NCI-H1105 treated with DMSO at 0.1 percent for 48 hours (cell line): ENCODE results near the gene ATP10B.
"Not testable (repeated sequence)": the region's sequence is repeated elsewhere in the genome, so short reads cannot be mapped to it uniquely, and the experiment has no call there.

Experiments used
- DNase-seq: peaks from one replicate; lab custom pipeline; 2025; lab: John Stamatoyannopoulos, UW

The ATP10B gene

DNA sequence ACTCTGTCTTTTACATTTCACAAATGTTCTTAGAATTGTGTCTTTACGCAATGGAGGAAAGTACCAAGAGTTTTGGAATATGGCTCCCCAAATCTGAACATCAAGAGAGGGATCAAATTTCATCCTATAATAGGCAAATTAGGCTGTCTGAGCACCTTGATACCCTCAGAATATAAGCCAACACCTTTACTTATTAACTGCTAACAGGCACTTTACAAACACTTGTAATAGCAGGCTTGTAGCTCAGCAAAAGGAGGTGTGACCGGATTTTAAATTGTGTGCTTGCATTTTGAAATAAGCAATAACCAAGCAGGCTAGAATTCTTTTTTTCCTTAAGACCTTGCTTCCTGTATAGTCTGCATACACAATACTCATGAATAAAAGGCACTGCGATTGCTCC lies 92.0 kb downstream of the ATP10B start:
- no peak for DNase-seq

DNA sequence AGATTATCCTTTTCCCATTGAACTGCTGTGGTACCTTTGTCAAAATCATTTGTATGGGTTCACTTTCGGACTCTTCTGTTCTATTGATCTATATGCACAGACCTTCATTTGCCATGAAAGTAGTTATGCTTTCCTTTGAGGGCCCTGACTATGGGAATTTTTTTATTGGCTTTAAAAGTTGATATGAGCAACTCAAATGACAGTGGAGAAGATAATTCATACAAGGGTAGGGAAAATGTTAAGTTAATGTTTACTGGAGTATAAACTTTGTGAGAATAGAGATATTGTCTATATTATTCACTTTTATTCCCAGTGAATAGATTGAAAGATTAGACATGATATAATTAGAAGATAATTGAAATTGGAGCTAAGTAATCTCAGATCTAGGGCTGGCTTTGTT lies 94.8 kb downstream of the ATP10B start:
- no peak for DNase-seq

DNA sequence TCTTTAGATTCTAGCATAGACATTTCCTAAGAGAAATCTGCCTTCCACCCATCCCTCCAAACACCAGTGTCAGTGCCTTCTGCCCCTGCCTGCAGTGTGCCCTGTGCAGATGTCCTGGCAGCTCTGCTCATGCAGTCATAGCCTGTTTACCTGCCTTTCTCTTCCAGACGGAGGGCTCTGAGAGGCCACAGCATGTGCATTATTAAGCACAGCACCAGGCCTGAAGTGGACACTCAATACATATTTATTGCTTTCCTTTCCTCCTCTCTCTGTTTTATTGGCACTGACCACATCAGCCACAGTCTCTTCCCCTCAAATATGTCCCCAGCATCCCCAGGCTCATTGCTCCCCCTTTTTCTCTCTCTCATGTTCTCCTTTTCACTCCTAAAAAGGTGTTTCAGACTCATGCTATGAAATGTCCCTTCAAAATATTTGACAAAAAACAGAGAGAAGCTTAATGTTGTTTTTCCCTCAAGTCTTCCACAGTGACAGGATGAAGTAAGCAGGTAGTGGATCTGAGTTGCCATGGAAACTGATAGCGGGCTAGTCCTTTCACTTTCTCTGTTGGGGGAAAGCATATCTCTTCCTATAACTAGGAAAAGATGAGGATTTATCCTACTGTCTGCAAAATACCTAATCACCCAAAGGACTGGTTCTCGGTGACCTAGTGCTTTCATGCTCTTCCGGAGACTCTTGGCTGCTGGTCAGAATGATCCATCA lies 100.9 kb downstream of the ATP10B start:
- DNase-seq = no peak

GRCh38 chr5:160749682-160750081 lies 102.3 kb downstream of the ATP10B start:
- DNase-seq = no peak

GRCh38 chr5:160749026-160749425 lies 103.0 kb downstream of the ATP10B start:
- DNase-seq = no peak

- DNase-seq = no peak
Measured at GRCh38 chr5:160747987-160748386, 104.0 kb downstream of the ATP10B start.

DNA sequence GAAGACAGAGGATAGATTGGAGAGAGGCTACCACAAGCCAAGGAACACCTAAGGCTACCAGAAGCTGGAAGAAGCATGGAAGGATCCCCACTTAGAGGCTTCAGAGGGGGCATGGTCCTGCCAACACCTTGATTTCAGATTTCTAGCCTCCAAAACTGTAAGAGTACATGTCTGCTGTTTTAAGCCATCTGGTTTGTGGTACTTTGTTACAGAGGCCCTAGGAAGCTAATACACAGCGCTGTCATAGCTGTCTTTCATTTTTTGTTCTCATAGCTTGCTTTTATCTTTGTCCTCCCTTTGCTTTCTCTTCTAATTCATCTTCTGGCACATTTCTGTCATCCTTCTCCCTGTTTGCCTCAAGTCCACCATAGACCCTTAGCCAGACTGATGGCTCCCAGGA lies 104.5 kb downstream of the ATP10B start:
- DNase-seq = no peak

GRCh38 chr5:160744268-160745101 lies 107.5 kb downstream of the ATP10B start:
- no peak for DNase-seq

- DNase-seq = no peak
Measured at GRCh38 chr5:160743027-160743426, 109.0 kb downstream of the ATP10B start.

DNA sequence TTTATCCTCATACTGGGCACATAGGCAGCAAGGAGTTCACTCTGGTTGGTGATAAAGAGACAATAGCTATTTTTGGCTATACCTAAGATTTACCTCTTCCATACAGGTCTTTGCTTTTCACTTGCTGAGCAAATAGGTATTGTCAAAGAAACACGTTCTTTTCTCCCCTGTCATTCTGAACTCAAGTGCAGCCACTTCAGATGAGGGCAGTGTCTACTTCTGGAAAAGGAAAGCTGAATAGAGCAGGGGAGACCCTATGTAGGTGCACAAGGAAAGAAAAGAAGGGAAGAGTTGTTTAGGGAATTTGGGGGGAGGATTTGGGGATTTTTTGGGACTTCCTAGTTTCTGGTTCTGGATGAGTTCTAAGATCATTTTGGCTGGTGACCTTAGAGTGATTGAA lies 109.6 kb downstream of the ATP10B start:
- DNase-seq = no peak

DNA sequence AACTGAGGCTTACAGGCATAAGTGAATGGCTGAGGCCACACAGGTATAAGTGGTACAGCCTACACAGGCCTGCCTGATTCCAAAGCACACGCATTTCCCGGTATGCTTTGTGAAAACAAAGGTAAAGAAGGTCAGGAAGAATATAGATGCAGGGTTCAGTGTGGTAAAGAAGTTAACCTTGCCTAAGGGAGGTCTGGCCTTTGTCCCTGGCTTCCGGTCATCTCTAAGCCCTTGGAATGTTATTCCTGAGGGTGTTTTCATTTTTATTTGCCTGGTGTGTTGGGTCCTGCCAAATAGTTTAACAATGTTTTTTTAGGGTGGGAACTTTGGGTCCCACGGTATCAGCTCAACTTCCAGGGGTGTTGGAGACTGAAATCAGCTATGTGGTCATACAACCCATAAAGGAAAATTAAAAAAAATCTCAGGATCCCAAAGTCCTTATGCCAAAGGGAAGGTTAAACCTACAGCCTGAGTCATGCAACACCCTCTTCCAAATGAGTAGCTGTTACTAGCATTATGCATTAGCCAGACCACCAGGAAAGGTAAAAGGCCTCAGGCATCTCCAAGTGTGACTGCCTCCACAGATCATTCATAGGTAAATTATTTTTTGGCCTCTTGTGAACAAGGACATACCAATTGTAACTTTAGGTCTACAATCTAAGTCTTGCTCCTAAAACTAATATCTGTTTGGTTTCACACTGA lies 124.6 kb downstream of the ATP10B start:
- no peak for DNase-seq

GRCh38 chr5:160726721-160727120 lies 125.3 kb downstream of the ATP10B start:
- DNase-seq = no peak

DNA sequence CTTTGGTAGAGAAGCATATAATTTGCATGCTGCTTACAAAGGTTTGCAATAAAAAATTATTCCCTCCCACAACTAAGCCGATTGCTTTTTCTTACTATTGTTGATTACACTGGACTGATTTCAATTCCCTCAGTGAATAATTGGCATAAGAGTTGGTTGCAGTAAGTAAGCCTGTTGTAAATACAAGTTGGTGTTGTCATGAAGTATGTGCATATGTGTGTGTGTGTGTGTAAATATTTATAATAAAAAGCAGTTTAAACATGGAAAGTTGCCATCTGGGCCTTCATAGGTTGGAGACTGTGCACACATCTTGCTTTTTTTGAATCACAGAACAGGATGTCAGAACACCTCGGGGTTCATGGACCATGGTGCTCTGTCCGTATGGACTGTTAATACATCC lies 131.2 kb downstream of the ATP10B start:
- no peak for DNase-seq

DNA sequence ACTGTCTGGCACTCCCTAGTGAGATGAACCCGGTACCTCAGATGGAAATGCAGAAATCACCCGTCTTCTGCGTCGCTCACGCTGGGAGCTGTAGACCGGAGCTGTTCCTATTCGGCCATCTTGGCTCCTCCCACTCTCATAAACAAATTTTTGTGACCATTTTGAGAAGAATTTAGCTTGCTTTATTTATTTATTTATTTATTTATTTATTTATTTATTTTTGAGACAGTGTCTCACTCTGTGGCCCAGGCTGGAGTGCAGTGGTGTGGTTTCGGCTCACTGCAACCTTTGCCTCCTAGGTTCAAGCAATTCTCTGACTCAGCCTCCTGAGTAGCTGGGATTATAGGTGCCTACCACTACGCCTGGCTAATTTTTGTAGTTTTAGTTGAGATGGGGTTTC lies 136.5 kb downstream of the ATP10B start:
- DNase-seq = not testable (repeated sequence)

DNA sequence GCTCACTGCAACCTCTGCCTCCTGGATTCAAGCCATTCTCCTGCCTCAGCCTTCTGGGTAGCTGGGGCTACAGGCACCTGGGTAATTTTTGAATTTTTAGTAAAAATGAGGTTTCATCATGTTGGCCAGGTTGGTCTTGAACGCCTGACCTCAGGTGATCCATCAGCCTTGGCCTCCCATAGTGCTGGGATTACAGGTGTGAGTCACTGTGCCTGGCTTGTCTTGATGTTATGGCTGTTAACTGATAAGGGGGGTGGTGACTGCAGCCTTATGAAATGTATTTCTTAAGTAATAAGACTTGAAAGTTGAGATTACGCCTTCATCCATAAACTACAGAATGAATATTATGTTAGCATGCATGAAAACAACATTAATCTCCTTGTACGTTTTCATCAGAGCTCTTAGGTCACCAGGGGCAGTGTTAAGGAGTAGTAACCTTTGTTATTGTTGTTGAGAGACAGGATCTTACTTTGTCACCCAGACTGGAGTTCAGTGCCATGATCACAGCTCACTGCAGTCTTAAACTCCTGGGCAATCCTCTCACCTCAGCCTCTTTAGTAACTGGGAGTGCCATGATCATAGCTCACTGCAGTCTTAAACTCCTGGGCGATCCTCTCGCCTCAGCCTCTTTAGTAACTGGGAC lies 148.3 kb downstream of the ATP10B start:
- no peak for DNase-seq

DNA sequence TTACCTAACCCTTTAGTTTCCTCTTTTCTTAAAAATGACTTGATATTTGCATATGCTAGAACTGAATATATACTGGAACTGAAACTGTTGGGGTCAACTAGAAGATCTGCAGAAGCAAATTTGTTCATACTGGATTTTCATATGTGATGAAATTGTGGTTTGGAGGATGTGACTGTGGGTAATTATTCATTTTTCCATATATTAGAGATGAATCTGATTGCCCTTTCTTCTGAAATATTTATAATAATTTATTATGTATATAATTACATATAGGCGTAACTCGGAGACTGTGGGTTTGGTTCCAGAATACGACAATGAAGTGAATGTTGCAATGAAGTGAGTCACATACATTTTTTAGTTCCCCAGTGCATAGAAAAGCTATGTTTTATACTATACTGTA lies 149.1 kb downstream of the ATP10B start:
- no peak for DNase-seq

DNA sequence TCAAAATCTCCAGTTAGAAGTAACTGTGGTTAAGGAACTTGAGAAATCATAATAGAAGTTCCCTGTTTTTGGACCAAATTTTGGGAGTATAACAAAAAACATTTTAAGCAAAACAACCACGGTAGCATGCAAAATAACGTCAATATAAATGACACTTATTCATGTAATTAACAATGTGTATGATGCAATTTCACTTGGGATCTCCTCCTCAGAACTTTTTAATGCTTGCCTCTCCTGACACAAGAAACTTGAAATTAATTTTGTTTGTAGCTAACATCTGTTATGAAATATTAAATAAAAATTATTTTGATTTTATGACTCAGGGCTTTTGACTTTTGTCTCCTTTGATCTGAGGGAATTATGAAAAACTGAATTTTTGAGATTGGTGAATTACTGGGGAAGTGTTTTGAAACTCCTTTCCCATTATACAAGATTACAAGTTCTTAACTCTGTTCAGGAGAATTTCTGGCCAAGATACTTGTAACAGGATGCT lies 149.7 kb downstream of the ATP10B start:
- no peak for DNase-seq

DNA sequence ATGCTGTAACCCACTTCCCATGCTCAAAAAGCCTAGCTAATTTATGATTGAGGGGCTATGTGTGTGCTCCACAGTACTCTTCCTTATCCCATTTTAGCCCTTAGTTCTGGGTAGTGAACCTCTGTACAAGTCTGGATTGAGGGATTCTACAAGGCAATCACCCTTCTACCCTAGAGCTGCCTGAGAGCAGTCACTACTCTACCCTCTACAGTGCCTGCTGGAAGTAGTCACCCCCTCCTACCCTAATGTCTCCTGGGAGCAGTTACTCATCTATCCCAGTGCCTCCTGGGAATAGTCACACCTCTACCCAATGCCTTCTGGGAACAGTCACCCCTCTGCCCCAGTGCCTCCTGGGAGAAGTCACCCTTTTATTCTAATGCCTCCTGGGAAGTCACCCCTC lies 150.6 kb downstream of the ATP10B start:
- DNase-seq = no peak

DNA sequence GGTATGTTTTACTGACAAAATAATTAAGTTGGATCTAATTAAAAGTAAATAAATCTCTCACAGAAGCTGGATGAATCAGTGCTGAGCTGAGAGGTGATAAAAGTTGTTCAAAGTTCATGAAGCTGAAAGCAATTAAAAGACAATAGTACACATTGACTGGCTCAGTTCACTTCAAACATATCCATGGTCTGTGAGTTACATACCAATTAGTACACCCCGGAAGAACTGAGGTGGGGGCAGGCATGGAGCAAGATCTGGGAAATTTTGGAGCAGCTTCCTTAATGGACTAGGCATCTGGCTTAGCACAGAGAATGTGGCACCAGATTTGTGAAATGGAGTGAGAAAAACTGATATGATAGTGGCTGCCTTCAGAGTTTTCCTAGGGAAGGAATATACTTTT lies 152.7 kb downstream of the ATP10B start:
- DNase-seq = no peak

GRCh38 chr5:160697281-160697680 lies 154.7 kb downstream of the ATP10B start:
- no peak for DNase-seq

- no peak for DNase-seq
Measured at GRCh38 chr5:160694896-160695295, 157.1 kb downstream of the ATP10B start.

DNA sequence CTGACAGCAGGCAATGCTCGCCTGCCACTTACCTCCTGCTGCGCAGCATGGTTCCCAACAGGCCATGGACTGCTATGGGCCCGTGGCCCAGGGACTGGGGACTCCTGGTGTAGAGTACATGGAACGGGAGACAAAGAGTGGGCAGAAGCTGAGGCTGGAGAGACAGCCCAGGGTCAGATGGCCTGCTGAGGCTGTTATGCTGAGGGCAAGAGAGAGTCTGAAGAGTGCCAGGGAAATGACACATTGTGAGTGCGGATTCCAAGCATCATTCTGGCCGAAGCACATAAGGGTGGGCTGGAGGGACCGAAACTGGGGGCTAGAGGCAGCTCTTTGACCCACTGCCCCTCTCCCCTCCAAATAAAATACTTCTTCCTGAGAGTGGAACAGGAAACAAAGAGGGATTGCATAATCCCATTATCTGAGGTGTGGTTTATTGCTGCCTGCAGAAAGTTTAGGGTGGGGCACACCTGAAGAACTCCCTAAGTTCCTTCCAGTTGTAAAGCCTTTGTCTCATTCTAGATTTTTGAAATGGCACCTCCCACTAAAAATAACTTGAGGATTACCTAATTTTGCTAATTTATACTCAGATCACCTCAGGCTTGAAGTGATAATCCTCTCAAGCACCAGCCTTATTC lies 158.1 kb downstream of the ATP10B start:
- DNase-seq = no peak
